AG20443 (cell line): ENCODE results near the gene INAFM2.
A peak's percentile ranks its signal among the peaks of the same experiment; 100 is the strongest.

Experiments used
- DNase-seq: peaks from one replicate; pipeline ENCODE4 v3.0.0; 2012; ENCODE audit warnings: low spot score, mixed read lengths

Gene INAFM2

DNA sequence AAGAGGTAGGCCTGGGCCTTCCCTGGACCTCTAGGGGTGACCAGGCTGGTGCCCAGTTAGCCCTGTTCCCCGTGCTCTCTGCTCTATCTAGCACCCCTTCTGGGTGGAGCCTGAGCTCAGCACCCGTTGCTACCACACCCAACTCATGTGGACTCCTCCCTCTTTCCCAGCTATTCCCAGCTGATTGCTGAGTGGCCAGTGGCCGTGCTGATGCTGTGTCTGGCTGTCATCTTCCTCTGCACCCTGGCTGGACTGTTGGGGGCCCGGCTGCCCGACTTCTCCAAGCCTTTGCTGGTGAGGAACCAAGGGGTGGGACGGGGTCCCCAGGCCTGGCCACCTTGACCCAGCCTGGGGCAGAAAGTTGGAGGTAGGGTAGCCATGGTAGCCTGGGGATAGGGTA lies 40.8 kb downstream of the INAFM2 start:
- DNase-seq, result no peak

DNA sequence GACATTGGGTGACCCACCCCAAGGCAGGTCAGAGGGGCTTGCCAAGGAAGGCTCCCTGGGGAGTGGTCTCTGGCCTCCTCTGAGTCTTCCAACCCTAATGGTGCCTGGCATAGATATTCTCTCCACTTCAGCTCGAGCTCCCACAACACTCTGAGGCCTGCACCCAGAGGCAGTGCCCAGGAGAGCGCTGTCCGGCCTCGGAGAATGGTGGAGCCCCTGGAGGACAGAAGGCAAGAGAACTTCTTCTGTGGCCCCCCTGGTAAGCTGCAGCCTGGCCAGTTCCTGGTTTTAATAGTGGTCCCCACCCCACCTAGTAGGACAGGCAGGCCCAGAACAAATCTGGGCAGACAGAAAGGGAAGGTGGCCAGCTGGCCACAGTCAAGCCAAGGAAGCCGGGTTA lies 41.5 kb downstream of the INAFM2 start:
- no peak for DNase-seq

DNA sequence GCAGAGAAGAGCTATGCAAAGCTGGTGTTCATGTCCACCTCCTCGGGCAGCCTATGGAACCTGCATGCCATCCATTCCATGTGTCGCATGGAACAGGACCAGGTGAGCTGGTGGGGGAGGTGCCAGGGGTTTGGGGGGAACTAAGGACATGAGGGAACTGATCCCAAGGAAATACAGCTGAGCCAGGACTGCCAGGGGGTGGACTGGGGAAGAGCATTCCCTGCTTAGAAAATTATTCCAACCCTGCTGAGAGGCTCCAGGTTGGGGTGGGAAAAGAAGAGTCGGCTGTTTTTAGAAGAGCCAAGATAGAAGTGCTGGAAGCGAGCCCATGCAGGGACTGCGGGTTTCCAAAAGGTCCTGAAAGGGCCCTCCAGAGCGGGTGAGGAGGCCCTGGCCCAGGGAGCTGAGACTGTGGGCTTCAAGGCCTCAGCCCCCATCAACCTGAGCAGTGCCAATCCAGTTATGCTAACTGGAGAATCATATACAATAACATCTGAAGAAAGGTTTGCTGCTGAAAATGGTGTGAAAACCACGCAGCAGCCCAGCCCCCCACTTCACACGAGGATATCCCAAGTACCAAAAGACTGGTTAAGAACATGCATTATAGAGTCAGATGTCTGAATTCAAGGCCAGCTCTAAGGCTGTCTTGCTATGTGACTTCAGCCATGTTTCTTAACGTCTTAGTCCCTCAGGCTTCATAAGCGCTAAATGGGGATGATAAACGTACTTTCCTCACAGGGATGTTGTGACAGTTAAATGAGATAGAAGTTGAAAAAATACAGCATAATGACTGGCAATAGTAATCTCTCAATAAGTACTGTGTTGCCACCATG lies 42.3 kb downstream of the INAFM2 start:
- no peak for DNase-seq

DNA sequence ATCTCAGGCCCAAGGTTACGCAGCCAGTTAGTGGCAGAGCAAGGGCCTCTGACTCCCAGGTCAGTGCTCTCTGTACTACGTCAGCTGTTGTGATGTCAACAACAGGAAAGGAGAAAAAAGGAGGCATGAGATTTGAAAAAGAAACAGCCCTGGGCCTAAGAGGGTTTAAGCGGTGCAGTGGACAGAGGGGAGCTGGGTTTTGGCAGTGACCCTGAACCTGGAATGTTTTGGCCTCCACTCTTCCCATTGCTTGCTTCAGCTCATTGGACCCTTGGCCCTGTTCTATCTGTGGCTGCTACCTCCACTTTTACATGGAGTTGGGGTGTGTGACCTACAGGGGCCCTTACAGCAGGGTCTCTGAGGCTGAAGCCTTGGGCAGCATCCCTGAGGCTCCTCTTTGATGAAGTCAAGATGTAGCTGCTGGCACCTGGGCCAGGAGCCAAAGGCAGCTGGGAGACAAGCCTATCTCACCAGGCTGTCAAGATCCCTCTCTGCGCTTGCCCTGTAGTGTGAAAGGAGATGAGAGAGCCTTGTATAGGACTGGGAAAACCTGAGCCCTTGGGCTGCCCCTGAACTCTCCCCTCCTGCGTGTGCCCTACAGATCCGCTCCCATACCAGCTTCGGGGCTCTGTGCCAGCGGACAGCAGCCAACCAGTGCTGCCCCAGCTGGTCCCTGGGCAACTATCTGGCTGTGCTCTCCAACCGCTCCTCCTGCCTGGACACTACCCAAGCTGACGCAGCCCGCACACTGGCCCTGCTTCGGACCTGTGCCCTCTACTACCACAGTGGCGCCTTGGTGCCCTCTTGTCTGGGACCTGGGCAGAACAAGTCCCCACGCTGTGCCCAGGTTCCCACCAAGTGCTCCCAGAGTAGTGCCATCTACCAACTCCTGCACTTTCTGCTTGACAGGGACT lies 43.2 kb downstream of the INAFM2 start:
- no peak for DNase-seq

DNA sequence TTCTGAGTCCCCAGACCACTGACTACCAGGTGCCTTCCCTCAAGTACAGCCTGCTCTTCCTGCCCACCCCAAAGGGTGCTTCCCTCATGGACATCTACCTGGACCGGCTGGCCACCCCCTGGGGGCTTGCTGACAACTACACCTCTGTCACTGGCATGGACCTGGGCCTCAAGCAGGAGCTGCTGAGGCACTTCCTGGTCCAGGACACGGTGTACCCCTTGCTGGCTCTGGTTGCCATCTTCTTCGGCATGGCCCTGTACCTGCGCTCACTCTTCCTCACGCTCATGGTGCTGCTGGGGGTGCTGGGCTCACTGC lies 43.8 kb downstream of the INAFM2 start:
- no peak for DNase-seq

DNA sequence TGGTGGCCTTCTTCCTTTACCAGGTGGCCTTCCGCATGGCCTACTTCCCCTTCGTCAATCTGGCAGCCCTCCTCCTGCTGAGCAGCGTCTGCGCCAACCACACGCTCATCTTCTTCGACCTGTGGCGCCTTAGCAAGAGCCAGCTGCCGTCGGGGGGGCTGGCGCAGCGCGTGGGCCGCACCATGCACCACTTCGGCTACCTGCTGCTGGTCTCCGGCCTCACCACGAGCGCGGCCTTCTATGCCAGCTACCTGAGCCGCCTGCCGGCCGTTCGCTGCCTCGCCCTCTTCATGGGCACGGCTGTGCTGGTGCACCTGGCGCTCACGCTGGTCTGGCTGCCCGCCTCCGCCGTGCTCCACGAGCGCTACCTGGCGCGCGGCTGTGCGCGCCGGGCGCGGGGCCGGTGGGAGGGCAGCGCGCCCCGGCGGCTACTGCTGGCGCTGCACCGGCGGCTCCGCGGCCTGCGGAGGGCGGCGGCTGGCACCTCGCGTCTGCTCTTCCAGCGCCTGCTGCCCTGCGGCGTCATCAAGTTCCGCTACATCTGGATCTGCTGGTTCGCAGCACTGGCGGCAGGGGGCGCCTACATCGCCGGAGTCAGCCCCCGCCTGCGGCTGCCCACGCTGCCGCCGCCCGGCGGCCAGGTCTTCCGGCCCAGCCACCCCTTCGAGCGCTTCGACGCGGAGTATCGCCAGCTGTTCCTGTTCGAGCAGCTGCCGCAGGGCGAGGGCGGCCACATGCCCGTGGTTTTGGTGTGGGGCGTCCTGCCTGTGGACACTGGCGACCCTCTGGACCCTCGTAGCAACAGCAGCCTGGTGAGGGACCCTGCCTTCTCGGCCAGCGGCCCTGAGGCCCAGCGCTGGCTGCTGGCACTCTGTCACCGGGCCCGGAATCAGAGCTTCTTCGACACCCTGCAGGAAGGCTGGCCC lies 44.5 kb downstream of the INAFM2 start:
- peak; percentile 95 for DNase-seq

DNA sequence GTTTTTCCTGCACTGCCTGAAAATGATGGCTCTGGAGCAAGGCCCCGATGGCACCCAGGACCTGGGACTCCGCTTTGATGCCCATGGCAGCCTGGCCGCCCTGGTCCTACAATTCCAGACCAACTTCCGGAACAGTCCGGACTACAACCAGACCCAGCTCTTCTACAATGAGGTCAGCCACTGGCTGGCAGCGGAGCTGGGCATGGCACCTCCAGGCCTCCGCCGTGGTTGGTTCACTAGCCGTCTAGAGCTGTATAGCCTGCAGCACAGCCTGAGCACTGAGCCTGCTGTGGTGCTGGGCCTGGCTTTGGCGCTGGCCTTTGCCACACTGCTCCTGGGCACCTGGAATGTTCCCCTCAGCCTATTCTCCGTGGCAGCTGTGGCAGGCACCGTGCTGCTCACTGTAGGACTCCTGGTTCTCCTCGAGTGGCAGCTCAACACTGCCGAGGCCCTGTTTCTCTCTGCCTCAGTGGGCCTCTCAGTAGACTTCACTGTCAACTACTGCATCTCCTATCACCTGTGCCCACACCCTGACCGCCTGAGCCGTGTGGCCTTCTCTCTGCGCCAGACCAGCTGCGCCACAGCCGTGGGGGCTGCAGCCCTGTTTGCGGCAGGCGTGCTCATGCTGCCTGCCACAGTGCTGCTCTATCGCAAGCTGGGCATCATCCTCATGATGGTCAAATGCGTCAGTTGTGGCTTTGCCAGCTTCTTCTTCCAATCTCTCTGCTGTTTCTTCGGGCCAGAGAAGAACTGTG lies 45.4 kb downstream of the INAFM2 start:
- no peak for DNase-seq

DNA sequence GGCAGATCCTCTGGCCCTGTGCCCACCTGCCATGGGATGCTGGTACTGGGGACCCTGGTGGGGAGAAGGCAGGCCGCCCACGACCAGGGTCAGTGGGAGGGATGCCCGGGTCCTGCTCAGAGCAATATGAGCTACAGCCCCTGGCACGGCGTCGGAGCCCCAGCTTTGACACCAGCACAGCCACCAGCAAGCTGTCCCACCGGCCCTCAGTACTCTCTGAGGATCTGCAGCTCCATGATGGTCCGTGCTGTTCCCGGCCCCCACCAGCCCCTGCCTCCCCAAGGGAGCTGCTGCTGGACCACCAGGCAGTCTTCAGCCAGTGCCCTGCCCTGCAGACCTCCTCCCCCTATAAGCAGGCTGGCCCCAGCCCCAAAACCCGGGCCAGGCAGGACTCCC lies 46.0 kb downstream of the INAFM2 start:
- no peak for DNase-seq

DNA sequence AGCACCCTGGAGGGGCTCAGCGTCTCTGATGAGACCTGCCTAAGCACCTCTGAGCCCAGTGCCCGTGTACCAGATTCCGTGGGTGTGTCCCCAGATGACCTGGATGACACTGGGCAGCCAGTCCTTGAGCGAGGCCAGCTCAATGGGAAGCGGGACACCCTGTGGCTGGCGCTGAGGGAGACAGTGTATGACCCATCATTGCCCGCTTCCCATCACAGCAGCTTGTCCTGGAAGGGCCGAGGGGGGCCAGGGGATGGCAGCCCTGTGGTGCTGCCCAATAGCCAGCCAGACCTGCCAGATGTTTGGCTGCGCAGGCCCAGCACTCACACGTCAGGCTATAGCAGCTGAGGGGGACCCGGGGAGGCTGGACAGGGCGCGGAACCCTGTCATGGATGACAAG lies 46.5 kb downstream of the INAFM2 start:
- no peak for DNase-seq

DNA sequence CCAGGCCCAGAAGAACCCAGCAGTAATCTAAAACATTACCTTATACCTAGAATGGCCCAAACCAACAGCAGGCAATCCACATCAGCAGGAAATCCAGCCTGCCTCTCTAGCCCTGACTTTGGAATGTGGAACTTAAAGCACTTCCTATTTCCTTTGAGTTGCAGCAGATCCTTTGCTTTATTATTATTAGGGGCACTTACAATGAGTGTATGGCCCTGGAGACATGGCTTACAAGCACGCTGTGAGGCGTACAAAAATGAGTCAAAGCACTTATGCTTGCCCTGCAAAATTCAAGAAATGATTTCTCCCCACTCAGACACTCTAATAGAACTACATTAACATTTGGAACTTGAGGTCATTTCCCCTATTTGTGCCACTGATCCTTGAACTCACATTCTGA lies 49.5 kb downstream of the INAFM2 start:
- no peak for DNase-seq
